BE2C (cell line): Measurements from ENCODE around the gene CEACAM1.
"Not testable (repeated sequence)": the region's sequence is repeated elsewhere in the genome, so short reads cannot be mapped to it uniquely, and the experiment has no call there.

Experiments used
- DNase-seq: peaks from one replicate; pipeline ENCODE4 v3.0.0-alpha.2; 2020
- H3K27me3 ChIP-seq: fragments of 250-450 bp; sonication (Bioruptor Pico); 2 replicates; pipeline ENCODE4 v1.5.1; 2020; ENCODE audit warnings: mild to moderate bottlenecking
- H3K36me3 ChIP-seq: fragments of 250-450 bp; sonication (Bioruptor Pico); 2 replicates; pipeline ENCODE4 v1.5.1; 2020; ENCODE audit warnings: mild to moderate bottlenecking
- H3K4me1 ChIP-seq: fragments of 250-450 bp; sonication (Bioruptor Pico); 2 replicates; pipeline ENCODE4 v1.5.1; 2020
- H3K4me3 ChIP-seq: 2 replicates; pipeline ENCODE4 v1.5.1; 2011; ENCODE audit warnings: low read depth, low read length
- H3K9me3 ChIP-seq: fragments of 250-450 bp; sonication (Bioruptor Pico); 2 replicates; pipeline ENCODE4 v1.5.1; 2020
- CTCF ChIP-seq: IDR thresholded peaks from 2 replicates; pipeline ENCODE4 v1.5.1; 2012; ENCODE audit warnings: mild to moderate bottlenecking, low read depth, low read length

Gene CEACAM1

DNA sequence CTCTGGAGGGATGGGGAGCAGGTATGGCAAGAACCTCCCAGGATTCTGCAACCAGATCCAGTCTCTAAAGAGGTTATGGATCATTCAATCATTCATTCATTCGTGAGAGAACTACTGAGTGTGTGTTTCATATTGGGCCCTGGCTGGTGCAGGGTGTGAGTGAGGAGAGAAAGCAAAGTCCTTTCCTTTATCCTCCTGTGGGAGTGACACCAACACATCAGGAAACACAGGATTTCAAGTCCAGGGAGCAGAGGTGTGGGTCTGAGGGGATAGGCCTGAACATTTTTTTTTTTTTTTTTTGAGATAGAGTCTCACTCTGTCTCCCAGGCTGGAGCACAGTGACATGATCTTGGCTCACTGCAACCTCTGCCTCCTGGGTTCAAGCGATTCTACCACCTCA, 3.3 kb downstream of the CEACAM1 start:
- Histone ChIP-seq H3K36me3 (no peaks in the 10 kb centered on the region), H3K27me3 (peaks cover 7% of the 10 kb centered on the region; the same call in 1 of the 2 replicates), H3K4me1 (no peaks in the 10 kb centered on the region), H3K9me3 (no peaks in the 10 kb centered on the region), H3K4me3 (no peak overlapping the region)
- no peak for TF ChIP-seq CTCF
- no peak for DNase-seq

DNA sequence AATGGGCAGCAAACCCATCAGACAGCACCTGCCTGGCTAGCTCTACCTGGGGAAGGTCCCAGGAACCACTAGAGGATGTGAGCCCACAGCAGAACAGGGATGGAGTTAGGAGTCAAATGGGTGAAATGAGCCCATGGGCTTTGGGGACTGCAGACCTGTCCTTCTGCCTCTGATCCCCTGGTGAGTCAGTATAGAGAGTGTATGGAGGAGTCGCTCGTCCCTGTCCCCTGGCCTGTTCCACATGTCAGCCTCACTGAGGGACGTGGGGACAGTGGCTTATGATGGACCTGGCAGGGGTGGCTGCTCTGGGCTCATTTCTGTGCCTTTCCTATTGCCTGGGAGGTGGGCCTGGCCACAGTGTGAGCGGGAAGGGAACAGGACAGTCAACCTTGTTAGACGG, 4.0 kb downstream of the CEACAM1 start:
- H3K27me3 ChIP-seq, result peaks cover 7% of the 10 kb centered on the region; the same call in 1 of the 2 replicates
- no peaks in the 10 kb centered on the region for H3K36me3 ChIP-seq
- DNase-seq, result no peak
- no peaks in the 10 kb centered on the region for H3K9me3 ChIP-seq
- no peaks in the 10 kb centered on the region for H3K4me1 ChIP-seq
- no peak for TF ChIP-seq CTCF
- no peak overlapping the region for H3K4me3 ChIP-seq

GRCh38 chr19:42522262-42522661, 6.0 kb downstream of the CEACAM1 start:
- peaks cover 19% of the 10 kb centered on the region; the same call in 1 of the 2 replicates for H3K27me3 ChIP-seq
- not testable (repeated sequence) for H3K9me3 ChIP-seq, H3K4me1 ChIP-seq, H3K36me3 ChIP-seq, DNase-seq, H3K4me3 ChIP-seq

GRCh38 chr19:42521346-42522030, 6.8 kb downstream of the CEACAM1 start:
- Histone ChIP-seq H3K36me3 (no peaks in the 10 kb centered on the region), H3K9me3 (no peaks in the 10 kb centered on the region), H3K4me1 (no peaks in the 10 kb centered on the region), H3K27me3 (peaks cover 19% of the 10 kb centered on the region), H3K4me3 (no peak overlapping the region)
- no peak for DNase-seq
- TF ChIP-seq CTCF, result no peak

DNA sequence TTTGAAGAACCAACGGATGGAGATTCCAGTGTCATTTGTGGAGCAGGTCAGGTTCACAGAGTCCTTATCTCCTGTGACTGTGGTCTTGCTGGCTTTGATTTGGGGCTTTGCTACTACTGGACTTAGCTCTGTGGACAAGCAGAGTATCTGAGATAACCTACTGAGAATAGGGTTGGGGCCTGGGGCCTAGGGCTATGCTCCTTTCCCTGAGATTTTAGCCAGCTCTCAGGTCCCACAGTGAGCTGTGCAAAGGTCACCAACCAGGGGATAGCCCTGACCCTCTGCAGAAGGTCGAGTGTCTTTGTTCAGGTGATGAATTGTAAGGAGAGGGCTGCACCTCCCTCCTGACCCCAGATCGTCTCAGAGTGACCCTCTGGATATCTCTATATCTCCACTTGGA, 9.2 kb downstream of the CEACAM1 start:
- no peak for TF ChIP-seq CTCF
- peaks cover 22% of the 10 kb centered on the region; the same call in 1 of the 2 replicates for H3K27me3 ChIP-seq

DNA sequence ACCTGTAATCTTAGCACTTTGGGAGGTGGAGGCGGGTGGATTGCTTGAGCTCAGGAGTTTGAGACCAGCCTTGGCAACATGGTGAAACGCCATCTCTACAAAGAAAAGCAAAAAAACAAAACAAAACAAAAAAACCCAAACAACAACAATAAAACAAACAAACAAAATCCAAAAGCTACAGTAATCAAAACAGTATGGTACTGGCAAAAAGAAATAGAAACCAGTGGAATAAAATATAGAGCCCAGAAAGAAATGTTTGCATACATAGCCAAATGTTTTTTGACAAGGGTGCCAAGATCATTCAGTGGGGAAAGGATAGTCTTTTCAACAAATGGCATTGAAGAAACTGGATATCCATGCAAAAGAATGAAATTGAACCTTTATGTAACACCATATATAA, 11.5 kb downstream of the CEACAM1 start:
- H3K4me1 ChIP-seq, result no peaks in the 10 kb centered on the region
- no peak for DNase-seq
- no peaks in the 10 kb centered on the region for H3K36me3 ChIP-seq
- H3K9me3 ChIP-seq, result no peaks in the 10 kb centered on the region
- no peak overlapping the region for H3K4me3 ChIP-seq
- H3K27me3 ChIP-seq, result peaks cover 14% of the 10 kb centered on the region
- no peak for TF ChIP-seq CTCF

More for the DNA sequence above, 9.2 kb downstream of the CEACAM1 start:
- no peaks in the 10 kb centered on the region for H3K36me3 ChIP-seq
- no peak overlapping the region for H3K4me3 ChIP-seq
- no peak for DNase-seq
- H3K4me1 ChIP-seq, result no peaks in the 10 kb centered on the region
- no peaks in the 10 kb centered on the region for H3K9me3 ChIP-seq
